Measurements from ENCODE around the gene FOXC2.
A peak's percentile ranks its signal among the peaks of the same experiment; 100 is the strongest.

Gene FOXC2

DNA sequence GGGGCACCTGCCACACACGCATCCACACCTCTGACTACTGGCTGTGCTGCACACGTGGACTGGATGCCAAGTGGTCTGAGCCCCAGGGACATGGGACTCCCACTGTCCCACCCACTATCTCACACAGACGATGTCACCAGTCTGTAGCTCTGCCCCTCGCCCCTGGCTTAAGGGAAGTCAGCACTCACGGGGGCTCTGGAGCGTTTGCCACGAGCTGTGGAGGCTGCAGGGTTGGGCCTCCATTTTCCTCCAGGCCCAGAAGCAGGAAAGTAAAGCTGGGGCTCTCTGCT lies 34.2 kb upstream of the FOXC2 start:
- ATAC-seq (ENCODE audit: low read depth), result no peak
- peaks cover 9% of the 10 kb centered on the region for H3K36me3 ChIP-seq (ENCODE audit: low read depth)
- no peaks in the 10 kb centered on the region for H3K27me3 ChIP-seq (ENCODE audit: insufficient read depth, poor library complexity, severe bottlenecking)
- DNase-seq (ENCODE audit: low spot score), result peak; percentile 34
- H3K9me3 ChIP-seq (ENCODE audit: severe bottlenecking), result no peaks in the 10 kb centered on the region
- H3K4me3 ChIP-seq (ENCODE audit: severe bottlenecking), result no peak overlapping the region
- no peak overlapping the region for H3K27ac ChIP-seq (ENCODE audit: poor library complexity, severe bottlenecking)
- no peaks in the 10 kb centered on the region for H3K4me1 ChIP-seq (ENCODE audit: insufficient read depth, poor library complexity, severe bottlenecking)
- TF ChIP-seq CTCF (IDR thresholded peaks at IDR 0.05; ENCODE audit: poor library complexity, severe bottlenecking), result no peak

DNA sequence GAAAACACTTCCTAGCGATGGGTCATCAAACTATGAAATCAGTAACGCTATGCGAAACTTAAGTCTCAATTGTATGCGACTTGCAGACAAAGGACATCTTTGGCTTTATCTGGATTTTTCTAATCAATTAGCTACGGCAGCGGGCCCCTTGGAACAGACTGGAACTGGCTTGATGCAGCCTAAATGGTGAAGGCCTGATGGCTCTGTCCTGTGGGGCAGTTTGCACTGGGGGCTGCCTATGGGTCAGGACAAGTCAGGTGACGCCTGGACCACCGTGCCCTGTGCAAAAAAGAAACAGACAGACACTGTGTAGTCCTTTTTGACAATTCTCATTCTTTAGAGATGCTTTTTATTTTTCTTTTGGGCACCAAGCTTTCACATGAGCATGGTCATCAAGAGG lies 33.6 kb upstream of the FOXC2 start:
- Histone ChIP-seq H3K4me1 (ENCODE audit: insufficient read depth, poor library complexity, severe bottlenecking) (no peaks in the 10 kb centered on the region), H3K27me3 (ENCODE audit: insufficient read depth, poor library complexity, severe bottlenecking) (no peaks in the 10 kb centered on the region), H3K36me3 (ENCODE audit: low read depth) (peaks cover 12% of the 10 kb centered on the region), H3K9me3 (ENCODE audit: severe bottlenecking) (no peaks in the 10 kb centered on the region), H3K27ac (ENCODE audit: poor library complexity, severe bottlenecking) (no peak overlapping the region), H3K4me3 (ENCODE audit: severe bottlenecking) (no peak overlapping the region)
- DNase-seq (ENCODE audit: low spot score) (no peak), ATAC-seq (ENCODE audit: low read depth) (no peak)
- TF ChIP-seq CTCF (IDR thresholded peaks at IDR 0.05; ENCODE audit: poor library complexity, severe bottlenecking), result no peak

- TF ChIP-seq CTCF (IDR thresholded peaks at IDR 0.05; ENCODE audit: poor library complexity, severe bottlenecking), result no peak
- Histone ChIP-seq H3K27me3 (ENCODE audit: insufficient read depth, poor library complexity, severe bottlenecking) (no peaks in the 10 kb centered on the region), H3K4me1 (ENCODE audit: insufficient read depth, poor library complexity, severe bottlenecking) (no peaks in the 10 kb centered on the region), H3K4me3 (ENCODE audit: severe bottlenecking) (no peak overlapping the region), H3K27ac (ENCODE audit: poor library complexity, severe bottlenecking) (no peak overlapping the region), H3K9me3 (ENCODE audit: severe bottlenecking) (no peaks in the 10 kb centered on the region), H3K36me3 (ENCODE audit: low read depth) (peaks cover 19% of the 10 kb centered on the region)
- ATAC-seq (ENCODE audit: low read depth) (no peak), DNase-seq (ENCODE audit: low spot score) (no peak)
Measured at GRCh38 chr16:86533767-86534351, 32.8 kb upstream of the FOXC2 start.

GRCh38 chr16:86534779-86535615 lies 31.6 kb upstream of the FOXC2 start:
- H3K36me3 ChIP-seq (ENCODE audit: low read depth), result peaks cover 28% of the 10 kb centered on the region
- no peak for DNase-seq (ENCODE audit: low spot score)

More at GRCh38 chr16:86534779-86535615, 31.6 kb upstream of the FOXC2 start:
- Histone ChIP-seq H3K4me3 (ENCODE audit: severe bottlenecking) (no peak overlapping the region), H3K9me3 (ENCODE audit: severe bottlenecking) (no peaks in the 10 kb centered on the region), H3K4me1 (ENCODE audit: insufficient read depth, poor library complexity, severe bottlenecking) (no peaks in the 10 kb centered on the region), H3K27me3 (ENCODE audit: insufficient read depth, poor library complexity, severe bottlenecking) (no peaks in the 10 kb centered on the region), H3K27ac (ENCODE audit: poor library complexity, severe bottlenecking) (no peak overlapping the region)
- TF ChIP-seq CTCF (IDR thresholded peaks at IDR 0.05; ENCODE audit: poor library complexity, severe bottlenecking), result no peak
- no peak for ATAC-seq (ENCODE audit: low read depth)

Measured in RWPE2 (cell line).